SHP77 (cell line): ENCODE data around the gene EVX2.

Source experiments
- DNase-seq, 2 experiments: peaks; one replicate each; lab custom pipeline; 2025; lab: John Stamatoyannopoulos, UW

Gene EVX2

DNA sequence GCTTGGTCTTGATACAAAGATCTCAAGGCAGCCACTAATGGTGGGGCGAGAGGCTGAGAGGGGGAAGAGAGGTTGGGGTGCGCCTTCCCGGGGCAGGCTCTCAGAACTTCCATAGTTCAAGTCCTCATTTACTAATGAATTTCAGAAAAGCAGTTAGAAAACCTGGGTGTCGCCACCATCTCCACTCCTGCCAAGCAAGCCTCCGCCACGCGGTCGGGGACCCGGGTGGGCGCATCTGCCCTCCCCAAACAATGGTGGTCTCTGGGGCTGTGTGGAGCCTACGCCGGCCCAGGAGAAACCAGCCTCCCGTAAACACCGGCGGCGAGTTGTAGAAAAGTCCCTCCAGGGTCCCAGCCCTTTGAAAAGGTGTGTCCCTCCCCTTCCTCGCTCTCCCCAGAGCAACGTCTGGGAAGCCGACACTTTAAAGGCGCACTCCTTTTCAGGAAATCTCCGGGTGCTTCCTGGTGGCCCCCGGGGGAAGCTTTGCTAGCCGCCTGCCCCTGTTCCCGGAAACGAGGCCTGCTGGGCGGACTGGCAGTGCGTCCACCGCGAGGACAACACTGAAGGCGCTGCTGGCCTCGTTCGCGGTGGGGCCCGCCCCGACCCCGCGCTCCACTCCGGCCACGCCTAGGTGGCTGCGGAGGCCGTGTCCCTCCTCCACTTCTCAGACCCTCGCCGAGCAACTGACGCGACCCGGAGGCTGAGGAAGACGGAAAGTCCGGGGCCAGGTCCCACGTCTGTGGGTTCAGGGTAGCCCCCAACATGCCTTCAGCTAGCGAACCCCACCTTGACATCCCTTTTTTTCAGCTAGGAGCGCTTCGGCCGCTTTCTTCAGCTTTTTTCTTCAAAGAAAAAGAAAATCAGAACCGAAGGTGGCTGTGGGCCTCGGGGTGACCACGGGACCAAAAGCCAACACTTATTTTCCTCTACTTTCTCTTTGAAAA, 16.8 kb downstream of the EVX2 start:
- DNase-seq: no peak

DNA sequence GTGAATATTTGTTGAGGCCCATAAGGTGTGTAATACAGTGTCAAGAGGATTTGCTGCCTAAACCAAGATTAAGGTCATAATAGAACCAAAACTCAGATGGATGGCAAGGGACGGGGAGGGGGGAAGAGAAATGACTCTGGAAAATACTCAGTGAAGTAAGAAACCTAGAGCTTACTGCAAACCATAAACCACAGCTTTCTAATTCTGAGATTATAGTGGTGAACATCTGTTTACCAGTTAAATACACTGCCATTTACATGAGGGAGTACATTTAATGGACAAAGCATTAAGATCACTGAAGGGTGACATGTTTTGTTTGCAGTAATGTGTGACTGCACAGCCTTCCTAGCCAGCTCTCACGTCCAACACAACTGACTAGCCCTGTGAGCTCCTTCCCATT, 19.8 kb downstream of the EVX2 start:
- no peak for DNase-seq

DNA sequence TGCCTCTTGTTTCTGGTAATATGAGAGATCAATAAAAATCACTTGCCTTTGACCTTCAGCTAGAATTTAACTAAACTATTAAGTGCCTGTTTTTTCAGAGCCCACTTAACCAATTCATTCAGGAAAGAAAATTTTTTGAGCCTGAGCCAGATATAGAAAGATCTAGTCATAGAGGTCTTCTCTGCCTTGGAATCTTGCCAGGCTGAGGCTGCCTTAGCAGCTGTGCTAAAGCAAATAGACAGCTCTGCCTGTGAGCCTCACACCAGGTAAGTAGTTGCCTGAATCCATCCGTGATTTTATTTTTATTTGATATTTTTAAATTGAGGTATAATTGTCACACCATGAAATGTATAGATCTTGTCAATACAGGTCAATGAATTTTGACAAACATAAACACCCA, 27.4 kb downstream of the EVX2 start:
- DNase-seq: peak; percentile 37 to 70

DNA sequence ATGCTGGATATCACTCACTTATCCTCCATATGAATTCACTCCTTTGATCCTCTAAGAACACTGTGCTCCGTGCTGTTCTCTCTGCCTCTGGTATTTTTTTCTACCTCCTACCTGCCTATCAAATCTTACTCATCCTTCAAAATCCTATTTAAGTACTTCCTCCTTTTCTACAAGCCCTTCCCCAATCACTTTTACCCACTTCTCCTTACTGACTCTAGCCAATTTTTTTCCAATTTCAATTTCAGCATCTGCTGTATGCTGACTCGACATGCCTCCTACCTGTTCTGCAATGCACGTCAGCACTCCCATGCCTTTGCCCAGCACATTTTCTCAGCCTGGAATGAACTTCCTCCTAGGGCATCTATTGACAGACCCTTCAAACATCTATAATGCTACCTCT, 44.4 kb downstream of the EVX2 start:
- DNase-seq: no peak

DNA sequence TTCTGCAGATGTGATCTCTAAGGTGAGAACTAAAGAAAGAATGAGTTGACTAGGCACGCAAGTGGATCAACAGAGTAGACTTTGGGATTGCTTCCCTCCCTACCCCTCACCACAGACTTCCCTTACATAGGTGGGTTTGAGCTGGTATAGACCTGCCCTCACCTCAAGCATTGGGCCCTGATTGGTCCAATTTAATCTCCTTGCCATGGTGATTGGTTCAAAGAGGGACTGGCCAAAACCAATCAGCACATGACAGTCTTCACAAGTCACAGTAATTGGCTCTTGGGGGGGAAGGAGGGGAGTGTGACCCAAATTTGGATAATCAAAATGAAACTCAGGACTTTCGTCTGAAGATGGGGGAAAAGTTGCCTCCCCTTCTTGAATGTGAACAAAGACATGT, 45.1 kb downstream of the EVX2 start:
- no peak for DNase-seq

DNA sequence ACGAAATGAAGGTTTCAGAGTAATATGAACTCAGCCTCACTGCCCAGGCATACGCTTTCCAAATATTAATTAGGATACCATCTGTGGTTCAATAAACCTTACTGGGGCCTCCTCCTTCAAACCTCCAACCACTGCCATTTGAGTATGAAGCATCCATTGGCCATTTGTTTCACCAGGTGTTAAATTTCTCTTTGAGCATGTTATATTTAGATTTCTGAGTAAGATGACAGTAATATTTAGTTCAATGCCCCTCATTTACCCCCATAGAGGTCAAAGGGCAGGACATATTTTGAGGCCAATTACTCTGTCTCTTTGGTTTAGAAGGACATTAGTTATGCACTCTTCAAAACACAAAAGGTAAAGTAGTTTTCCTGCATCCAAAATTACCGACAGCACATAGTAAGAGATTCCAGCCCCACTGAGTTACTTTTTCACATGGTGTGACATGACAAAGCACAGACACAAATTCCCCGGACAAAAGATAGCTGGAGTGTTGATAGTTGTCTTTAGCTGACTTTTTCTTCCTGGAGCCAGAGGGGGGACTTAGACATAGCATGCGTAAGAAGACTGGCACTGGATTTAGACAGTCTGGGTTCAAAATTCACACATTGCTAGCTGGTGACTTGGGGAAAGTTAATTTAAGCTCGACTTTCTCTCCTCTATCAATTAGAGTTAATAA, 48.6 kb downstream of the EVX2 start:
- DNase-seq: no peak

DNA sequence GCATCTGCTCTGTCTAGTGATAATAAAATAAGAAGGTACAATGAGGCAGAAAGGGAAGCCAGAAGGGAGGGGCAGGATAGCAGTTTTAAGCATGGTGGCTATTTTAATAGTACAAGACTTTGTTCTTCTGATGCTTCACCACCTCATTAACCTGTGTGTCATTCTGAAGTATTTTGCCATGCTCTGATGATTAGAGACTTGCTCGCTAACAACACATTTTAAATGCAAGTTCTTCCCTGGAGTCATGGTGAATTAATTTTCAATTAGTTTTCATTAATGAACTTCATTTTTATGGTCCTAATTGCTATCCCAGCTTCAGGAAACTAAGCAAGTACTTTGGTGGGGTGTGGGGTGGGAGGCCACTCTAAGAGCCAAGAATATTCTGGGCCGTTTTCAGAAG, 56.0 kb downstream of the EVX2 start:
- DNase-seq: no peak
